SJCRH30 (cell line): ENCODE measurements around the gene FOXK2. TPM values are rescaled to one million over a fixed set of nuclear protein-coding genes. Genes with fewer than 3 reads are reported as not detected.

Experiments
- DNase-seq, 2 experiments: peaks; one replicate each; pipeline ENCODE4 v3.0.0-alpha.2; 2015 to 2020
- H3K27ac ChIP-seq: fragments of 250-450 bp; sonication (Bioruptor Pico); 2 replicates; pipeline ENCODE4 v1.5.1; 2020; ENCODE audit warnings: mild to moderate bottlenecking, moderate library complexity
- H3K27me3 ChIP-seq: fragments of 250-450 bp; sonication (Bioruptor Pico); 2 replicates; pipeline ENCODE4 v1.5.1; 2020; ENCODE audit warnings: mild to moderate bottlenecking, moderate library complexity
- H3K36me3 ChIP-seq: fragments of 250-450 bp; sonication (Bioruptor Pico); 2 replicates; pipeline ENCODE4 v1.5.1; 2020; ENCODE audit warnings: mild to moderate bottlenecking, moderate library complexity
- H3K4me1 ChIP-seq: fragments of 250-450 bp; sonication (Bioruptor Pico); 2 replicates; pipeline ENCODE4 v1.5.1; 2020; ENCODE audit warnings: mild to moderate bottlenecking, moderate library complexity
- H3K4me3 ChIP-seq: fragments of 250-450 bp; sonication (Bioruptor Pico); 2 replicates; pipeline ENCODE4 v1.5.1; 2020; ENCODE audit warnings: mild to moderate bottlenecking, moderate library complexity
- H3K9me3 ChIP-seq: fragments of 250-450 bp; sonication (Bioruptor Pico); replicated peaks from 2 replicates; pipeline ENCODE4 v1.5.1; 2020; ENCODE audit warnings: mild to moderate bottlenecking, moderate library complexity
- total RNA-seq: library from RNA; depleted of rRNA; stranded (reverse); fragments of >200 nt; shearing (Covaris generic); gene quantifications from 2 replicates; pipeline ENCODE4 v1.2.3, GENCODE V29; 2014; rRNA removed

The FOXK2 gene
- total RNA-seq, 1 experiment from 2014 or later = 95.0 TPM

DNA sequence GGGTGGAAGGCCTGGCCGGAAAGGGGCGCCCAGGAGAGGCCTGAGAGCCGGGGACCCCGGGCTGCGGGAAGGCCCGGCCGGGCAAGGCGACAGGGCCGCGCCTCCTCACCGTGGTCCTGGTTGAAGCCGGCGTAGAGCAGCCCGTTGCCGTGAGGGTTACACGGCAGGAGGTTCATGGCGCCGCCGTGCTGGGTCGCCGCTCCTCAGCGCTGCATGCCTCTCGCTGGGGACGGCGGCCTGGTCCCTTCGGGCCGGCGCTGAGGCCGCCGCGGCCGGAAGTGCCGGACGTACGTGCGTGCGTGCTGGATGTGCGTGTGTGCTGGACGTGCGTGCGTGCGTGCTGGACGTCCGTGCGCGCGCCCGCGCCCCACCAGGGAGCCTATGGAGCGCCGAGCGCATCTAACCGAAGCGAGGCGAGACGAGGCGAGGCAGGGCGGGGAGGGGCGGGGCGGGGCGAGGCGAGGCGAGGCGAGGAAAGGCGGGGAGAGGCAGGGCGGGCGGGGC, 128.7 kb downstream of the FOXK2 start, which contains the start of gene WDR45B:
Gene WDR45B (minus strand): TSS at position 280 of the 504 bp plus-strand sequence. CDS start 104 bp downstream, at position 176.
- Histone ChIP-seq H3K27ac (peak within 1 kb of the TSS; percentile 61), H3K36me3 (peaks cover 20% of the 10 kb centered on the region), H3K9me3 (no peaks in the 10 kb centered on the region), H3K27me3 (no peaks in the 10 kb centered on the region), H3K4me3 (peak within 1 kb of the TSS; percentile 93), H3K4me1 (peaks cover 3% of the 10 kb centered on the region; the same call in 1 of the 2 replicates)
- peak; percentile 99 for DNase-seq

DNA sequence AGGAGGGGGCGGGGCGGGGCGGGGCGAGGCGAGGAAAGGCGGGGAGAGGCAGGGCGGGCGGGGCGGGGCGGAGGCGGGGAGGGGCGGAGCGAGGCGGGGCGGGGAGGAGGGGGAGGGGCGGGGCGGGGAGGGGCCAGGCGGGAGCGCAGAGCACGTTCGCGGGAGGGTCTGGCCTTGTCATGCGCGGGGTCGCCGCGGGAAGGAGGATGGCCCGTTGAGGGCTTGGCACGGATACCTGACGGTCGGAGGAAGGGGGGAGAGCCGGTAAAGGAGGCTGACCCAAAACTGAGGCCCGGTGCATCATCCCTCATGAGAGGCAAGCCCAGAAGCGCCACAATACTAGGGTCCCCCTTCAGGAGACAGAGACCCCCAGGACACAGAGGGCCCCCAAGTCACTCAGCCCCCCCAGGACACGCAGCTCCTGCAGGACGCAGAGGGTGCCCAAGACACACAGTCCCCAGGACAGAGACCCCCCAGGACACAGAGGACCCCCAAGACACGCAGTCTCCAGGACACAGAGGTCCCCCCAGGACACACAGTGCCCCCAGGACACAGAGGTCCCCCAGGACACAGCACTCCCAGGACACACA, 129.3 kb downstream of the FOXK2 start:
- no peaks in the 10 kb centered on the region for H3K9me3 ChIP-seq
- peak overlapping the region; percentile 39; the same call in 1 of the 2 replicates for H3K27ac ChIP-seq
- peaks cover 3% of the 10 kb centered on the region; the same call in 1 of the 2 replicates for H3K4me1 ChIP-seq
- peaks cover 14% of the 10 kb centered on the region for H3K36me3 ChIP-seq
- H3K4me3 ChIP-seq = peak overlapping the region; percentile 58
- peak; percentile 73 to 76 for DNase-seq
- no peaks in the 10 kb centered on the region for H3K27me3 ChIP-seq

GRCh38 chr17:82649501-82650261, 130.1 kb downstream of the FOXK2 start:
- peak in 1 of 2 experiments; percentile 30 for DNase-seq
- Histone ChIP-seq H3K4me3 (no peak overlapping the region), H3K36me3 (peaks cover 6% of the 10 kb centered on the region), H3K4me1 (peaks cover 3% of the 10 kb centered on the region; the same call in 1 of the 2 replicates), H3K27me3 (no peaks in the 10 kb centered on the region), H3K27ac (no peak overlapping the region), H3K9me3 (no peaks in the 10 kb centered on the region)

DNA sequence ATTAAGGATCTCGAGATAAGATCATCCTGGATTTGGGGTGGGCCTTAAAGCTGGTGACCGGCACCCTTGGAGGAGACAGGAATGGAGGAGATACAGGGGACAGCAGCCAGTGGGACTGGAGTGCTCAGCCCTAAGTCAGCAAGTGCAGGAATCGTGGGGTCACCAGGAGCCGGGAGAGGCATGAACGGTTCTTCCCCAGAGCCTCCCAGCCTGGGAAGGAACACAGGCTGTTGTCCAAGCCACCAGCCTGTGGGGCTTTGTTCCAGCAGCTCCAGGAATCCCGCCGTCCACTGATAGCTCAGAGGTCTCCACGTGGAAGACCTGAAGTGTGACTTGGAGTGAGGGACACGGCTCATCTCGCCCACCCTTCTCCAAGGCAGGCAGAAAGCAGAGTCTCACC, 131.2 kb downstream of the FOXK2 start:
- Histone ChIP-seq H3K4me3 (no peak overlapping the region), H3K9me3 (no peaks in the 10 kb centered on the region), H3K4me1 (peaks cover 3% of the 10 kb centered on the region; the same call in 1 of the 2 replicates), H3K36me3 (no peaks in the 10 kb centered on the region; the same call in 1 of the 2 replicates), H3K27ac (no peak overlapping the region), H3K27me3 (no peaks in the 10 kb centered on the region)
- DNase-seq = no peak

DNA sequence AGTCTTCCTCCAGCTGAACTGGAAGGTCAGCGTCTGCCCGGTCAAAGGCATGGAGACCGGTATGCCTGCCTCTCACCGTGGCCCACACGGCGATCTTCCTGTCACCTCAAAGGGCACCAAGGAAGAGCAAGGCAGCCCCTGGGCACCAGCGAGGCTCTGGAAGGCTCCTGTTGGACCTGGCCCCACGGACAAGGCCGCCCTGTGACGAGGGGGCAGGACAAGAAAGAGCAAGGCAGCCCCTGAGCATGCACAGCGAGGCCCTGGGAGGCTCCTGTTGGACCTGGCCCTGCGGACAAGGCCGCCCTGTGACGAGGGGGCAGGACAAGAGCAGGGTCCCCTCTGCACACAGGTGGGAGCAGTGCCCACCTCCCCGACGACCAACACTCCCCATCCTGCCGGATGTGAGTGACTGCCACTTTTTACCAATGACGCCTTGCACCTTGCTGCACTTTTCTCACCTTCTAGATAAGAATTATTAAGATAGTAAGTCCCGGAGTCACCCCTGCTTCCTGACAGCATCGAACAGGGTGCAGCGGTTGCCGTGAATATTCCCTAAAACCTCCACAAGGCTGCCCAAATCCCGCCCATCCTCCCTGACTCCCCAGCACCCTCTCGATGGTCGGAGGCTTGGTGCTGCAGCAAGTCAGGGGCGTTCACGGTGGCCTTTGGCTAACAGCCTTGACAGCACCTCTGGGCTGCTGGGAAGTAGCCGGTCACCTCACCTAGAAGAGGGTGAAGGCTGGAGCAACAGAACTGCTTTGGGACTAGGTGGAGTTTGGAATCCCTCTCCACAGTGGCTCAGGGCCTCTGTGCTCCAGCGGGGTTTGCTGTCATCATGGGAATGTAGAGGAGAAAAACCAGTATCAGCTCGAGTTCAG, 134.4 kb downstream of the FOXK2 start:
- Histone ChIP-seq H3K4me3 (no peak overlapping the region), H3K27ac (no peak overlapping the region), H3K36me3 (no peaks in the 10 kb centered on the region), H3K9me3 (no peaks in the 10 kb centered on the region), H3K27me3 (no peaks in the 10 kb centered on the region), H3K4me1 (no peaks in the 10 kb centered on the region; the same call in 1 of the 2 replicates)
- DNase-seq = no peak

Other genes starting within 250 kb of the FOXK2 start
- gene CSNK1D, start 246.0 kb upstream of the FOXK2 start, total RNA-seq = 70.5 and 88.7 TPM in 2 replicates
- 4.8 and 6.3 TPM in 2 replicates for gene CD7, start 202.1 kb upstream of the FOXK2 start, total RNA-seq
- gene SECTM1, start 186.0 kb upstream of the FOXK2 start, total RNA-seq = 0.36 and 1.1 TPM in 2 replicates
- 1.0 and 1.4 TPM in 2 replicates for gene TEX19, start 160.5 kb upstream of the FOXK2 start, total RNA-seq
- 8.0 and 8.3 TPM in 2 replicates for gene UTS2R, start 148.0 kb upstream of the FOXK2 start, total RNA-seq
- 8.9 and 14.2 TPM in 2 replicates for gene HEXD, start 101.4 kb upstream of the FOXK2 start, total RNA-seq
- 142 and 144 TPM in 2 replicates for gene OGFOD3, start 101.1 kb upstream of the FOXK2 start, total RNA-seq
- gene CYBC1, start 69.0 kb upstream of the FOXK2 start, total RNA-seq = 62.8 and 69.7 TPM in 2 replicates
- 150 and 156 TPM in 2 replicates for gene NARF, start 61.0 kb upstream of the FOXK2 start, total RNA-seq
- gene WDR45B, start 128.7 kb downstream of the FOXK2 start, total RNA-seq = 167 and 171 TPM in 2 replicates
- 14.6 and 17.2 TPM in 2 replicates for gene RAB40B, start 179.0 kb downstream of the FOXK2 start, total RNA-seq
- gene FN3KRP, start 197.0 kb downstream of the FOXK2 start, total RNA-seq = 58.0 and 60.9 TPM in 2 replicates
- gene FN3K, start 215.9 kb downstream of the FOXK2 start, total RNA-seq = 0.79 and 2.1 TPM in 2 replicates
- 172 and 181 TPM in 2 replicates for gene TBCD, start 232.3 kb downstream of the FOXK2 start, total RNA-seq